ENCODE data around the gene FAM204A.
A peak's percentile ranks its signal among the peaks of the same experiment; 100 is the strongest.

The FAM204A gene

GRCh38 chr10:118330295-118331076, 11.6 kb downstream of the FAM204A start:
- peak; percentile 24 for FAIRE-seq
- TF ChIP-seq POLR2AphosphoS5 (IDR thresholded peaks at IDR 0.05; ENCODE audit: low read depth, low read length): no peak
- TF ChIP-seq TAF1 (IDR thresholded peaks at IDR 0.05; ENCODE audit: borderline replicate concordance, low read depth, low read length): no peak
- no peak for TF ChIP-seq POLR2A (IDR thresholded peaks at IDR 0.05; ENCODE audit: low read depth, low read length)
- DNase-seq (ENCODE audit: insufficient read length): no peak

GRCh38 chr10:118324140-118324539, 18.0 kb downstream of the FAM204A start:
- no peak for FAIRE-seq
- DNase-seq (ENCODE audit: insufficient read length): no peak
- TF ChIP-seq POLR2AphosphoS5 (IDR thresholded peaks at IDR 0.05; ENCODE audit: low read depth, low read length): no peak
- TF ChIP-seq TAF1 (IDR thresholded peaks at IDR 0.05; ENCODE audit: borderline replicate concordance, low read depth, low read length): no peak
- no peak for TF ChIP-seq POLR2A (IDR thresholded peaks at IDR 0.05; ENCODE audit: low read depth, low read length)

GRCh38 chr10:118321724-118322575, 20.2 kb downstream of the FAM204A start:
- no peak for TF ChIP-seq POLR2AphosphoS5 (IDR thresholded peaks at IDR 0.05; ENCODE audit: low read depth, low read length)
- no peak for TF ChIP-seq TAF1 (IDR thresholded peaks at IDR 0.05; ENCODE audit: borderline replicate concordance, low read depth, low read length)
- no peak for TF ChIP-seq POLR2A (IDR thresholded peaks at IDR 0.05; ENCODE audit: low read depth, low read length)
- FAIRE-seq: no peak
- no peak for DNase-seq (ENCODE audit: insufficient read length)

- FAIRE-seq (no peak), DNase-seq (ENCODE audit: insufficient read length) (no peak)
- TF ChIP-seq TAF1 (IDR thresholded peaks at IDR 0.05; ENCODE audit: borderline replicate concordance, low read depth, low read length) (no peak), POLR2AphosphoS5 (IDR thresholded peaks at IDR 0.05; ENCODE audit: low read depth, low read length) (no peak), POLR2A (IDR thresholded peaks at IDR 0.05; ENCODE audit: low read depth, low read length) (no peak)
Measured at GRCh38 chr10:118315629-118316028, 26.5 kb downstream of the FAM204A start.

GRCh38 chr10:118314882-118315281, 27.2 kb downstream of the FAM204A start:
- DNase-seq (ENCODE audit: insufficient read length): no peak
- no peak for TF ChIP-seq POLR2A (IDR thresholded peaks at IDR 0.05; ENCODE audit: low read depth, low read length)
- no peak for TF ChIP-seq POLR2AphosphoS5 (IDR thresholded peaks at IDR 0.05; ENCODE audit: low read depth, low read length)
- no peak for TF ChIP-seq TAF1 (IDR thresholded peaks at IDR 0.05; ENCODE audit: borderline replicate concordance, low read depth, low read length)
- FAIRE-seq: no peak

- FAIRE-seq: no peak
- TF ChIP-seq POLR2AphosphoS5 (IDR thresholded peaks at IDR 0.05; ENCODE audit: low read depth, low read length): no peak
- TF ChIP-seq TAF1 (IDR thresholded peaks at IDR 0.05; ENCODE audit: borderline replicate concordance, low read depth, low read length): no peak
- no peak for TF ChIP-seq POLR2A (IDR thresholded peaks at IDR 0.05; ENCODE audit: low read depth, low read length)
- no peak for DNase-seq (ENCODE audit: insufficient read length)
Measured at GRCh38 chr10:118311505-118311904, 30.6 kb downstream of the FAM204A start.

GRCh38 chr10:118310822-118311221, 31.3 kb downstream of the FAM204A start:
- TF ChIP-seq POLR2AphosphoS5 (IDR thresholded peaks at IDR 0.05; ENCODE audit: low read depth, low read length): no peak
- TF ChIP-seq TAF1 (IDR thresholded peaks at IDR 0.05; ENCODE audit: borderline replicate concordance, low read depth, low read length): no peak
- no peak for TF ChIP-seq POLR2A (IDR thresholded peaks at IDR 0.05; ENCODE audit: low read depth, low read length)
- FAIRE-seq (no peak), DNase-seq (ENCODE audit: insufficient read length) (no peak)

GRCh38 chr10:118309911-118310310, 32.2 kb downstream of the FAM204A start:
- TF ChIP-seq POLR2A (IDR thresholded peaks at IDR 0.05; ENCODE audit: low read depth, low read length): no peak
- TF ChIP-seq POLR2AphosphoS5 (IDR thresholded peaks at IDR 0.05; ENCODE audit: low read depth, low read length): no peak
- no peak for FAIRE-seq
- no peak for DNase-seq (ENCODE audit: insufficient read length)

- TF ChIP-seq POLR2A (IDR thresholded peaks at IDR 0.05; ENCODE audit: low read depth, low read length): no peak
- no peak for TF ChIP-seq TAF1 (IDR thresholded peaks at IDR 0.05; ENCODE audit: borderline replicate concordance, low read depth, low read length)
- TF ChIP-seq POLR2AphosphoS5 (IDR thresholded peaks at IDR 0.05; ENCODE audit: low read depth, low read length): no peak
- FAIRE-seq: no peak
- DNase-seq (ENCODE audit: insufficient read length): no peak
Measured at GRCh38 chr10:118308664-118309063, 33.5 kb downstream of the FAM204A start.

- DNase-seq (ENCODE audit: insufficient read length): no peak
- FAIRE-seq: no peak
- no peak for TF ChIP-seq POLR2A (IDR thresholded peaks at IDR 0.05; ENCODE audit: low read depth, low read length)
- no peak for TF ChIP-seq TAF1 (IDR thresholded peaks at IDR 0.05; ENCODE audit: borderline replicate concordance, low read depth, low read length)
Measured at GRCh38 chr10:118307859-118308258, 34.3 kb downstream of the FAM204A start.

GRCh38 chr10:118307220-118307619, 34.9 kb downstream of the FAM204A start:
- no peak for FAIRE-seq
- TF ChIP-seq POLR2A (IDR thresholded peaks at IDR 0.05; ENCODE audit: low read depth, low read length) (no peak), TAF1 (IDR thresholded peaks at IDR 0.05; ENCODE audit: borderline replicate concordance, low read depth, low read length) (no peak), POLR2AphosphoS5 (IDR thresholded peaks at IDR 0.05; ENCODE audit: low read depth, low read length) (no peak)
- no peak for DNase-seq (ENCODE audit: insufficient read length)

- DNase-seq (ENCODE audit: insufficient read length) (no peak), FAIRE-seq (no peak)
- TF ChIP-seq TAF1 (IDR thresholded peaks at IDR 0.05; ENCODE audit: borderline replicate concordance, low read depth, low read length): no peak
- no peak for TF ChIP-seq POLR2AphosphoS5 (IDR thresholded peaks at IDR 0.05; ENCODE audit: low read depth, low read length)
- no peak for TF ChIP-seq POLR2A (IDR thresholded peaks at IDR 0.05; ENCODE audit: low read depth, low read length)
Measured at GRCh38 chr10:118305730-118306129, 36.4 kb downstream of the FAM204A start.
